ENCODE data around the gene AMT. TPM values are rescaled to one million over a fixed set of nuclear protein-coding genes. Genes with fewer than 3 reads are reported as not detected.

AMT gene
- polyA plus RNA-seq, 1 donor (not counting 4 experiments of a cell fraction or from before 2014, with no cell fraction given), result 7.1 TPM

GRCh38 chr3:49403891-49404290 is 18.4 kb downstream of the AMT start:
- H3K9ac ChIP-seq (ENCODE audit: control insufficient read depth, extremely low read depth, insufficient read depth, low read length), result no peak overlapping the region
- H3K36me3 ChIP-seq (ENCODE audit: control insufficient read depth in 2 of 2, extremely low read depth in 1 of 2, insufficient read depth in 2 of 2, low read length in 2 of 2), result peaks cover 6 to 14% of the 10 kb centered on the region in 2 experiments
- no peak overlapping the region for H3K4me2 ChIP-seq (ENCODE audit: control insufficient read depth, extremely low read depth, insufficient read depth, low read depth, low read length)
- H3K9me1 ChIP-seq (ENCODE audit: control insufficient read depth, extremely low read depth, insufficient read depth, low read length), result peaks cover 6% of the 10 kb centered on the region
- H3K79me2 ChIP-seq (ENCODE audit: control insufficient read depth, insufficient read depth, low read length), result peaks cover 97% of the 10 kb centered on the region
- no peaks in the 10 kb centered on the region for H3K27me3 ChIP-seq (ENCODE audit: control insufficient read depth, extremely low read depth, insufficient read depth, low read length)
- H2AFZ ChIP-seq (ENCODE audit: control insufficient read depth, low read length), result no peak overlapping the region
- DNase-seq (ENCODE audit: low read depth, low spot score) (no peak), FAIRE-seq (no peak)
- no peak overlapping the region for H3K27ac ChIP-seq (ENCODE audit: control insufficient read depth, insufficient read depth, low read length)
- no peak for TF ChIP-seq EZH2 (IDR thresholded peaks at IDR 0.05; ENCODE audit: low read length)
- TF ChIP-seq, protein P1, sequence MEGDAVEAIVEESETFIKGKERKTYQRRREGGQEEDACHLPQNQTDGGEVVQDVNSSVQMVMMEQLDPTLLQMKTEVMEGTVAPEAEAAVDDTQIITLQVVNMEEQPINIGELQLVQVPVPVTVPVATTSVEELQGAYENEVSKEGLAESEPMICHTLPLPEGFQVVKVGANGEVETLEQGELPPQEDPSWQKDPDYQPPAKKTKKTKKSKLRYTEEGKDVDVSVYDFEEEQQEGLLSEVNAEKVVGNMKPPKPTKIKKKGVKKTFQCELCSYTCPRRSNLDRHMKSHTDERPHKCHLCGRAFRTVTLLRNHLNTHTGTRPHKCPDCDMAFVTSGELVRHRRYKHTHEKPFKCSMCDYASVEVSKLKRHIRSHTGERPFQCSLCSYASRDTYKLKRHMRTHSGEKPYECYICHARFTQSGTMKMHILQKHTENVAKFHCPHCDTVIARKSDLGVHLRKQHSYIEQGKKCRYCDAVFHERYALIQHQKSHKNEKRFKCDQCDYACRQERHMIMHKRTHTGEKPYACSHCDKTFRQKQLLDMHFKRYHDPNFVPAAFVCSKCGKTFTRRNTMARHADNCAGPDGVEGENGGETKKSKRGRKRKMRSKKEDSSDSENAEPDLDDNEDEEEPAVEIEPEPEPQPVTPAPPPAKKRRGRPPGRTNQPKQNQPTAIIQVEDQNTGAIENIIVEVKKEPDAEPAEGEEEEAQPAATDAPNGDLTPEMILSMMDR (optimal IDR thresholded peaks at IDR 0.05 in 1 of 3, IDR thresholded peaks at IDR 0.05 in 1 of 3, conservative IDR thresholded peaks at IDR 0.05 in 1 of 3; ENCODE audit: extremely low read depth in 1 of 3, insufficient read depth in 2 of 3, low read length in 3 of 3), result no peak
- H4K20me1 ChIP-seq (ENCODE audit: control insufficient read depth, extremely low read depth, insufficient read depth, low read length), result peaks cover 27% of the 10 kb centered on the region
- H3K4me1 ChIP-seq (ENCODE audit: control insufficient read depth, extremely low read depth, insufficient read depth, low read length), result peaks cover 8% of the 10 kb centered on the region
- H3K4me3 ChIP-seq (ENCODE audit: control insufficient read depth in 2 of 3, extremely low read depth in 1 of 3, insufficient read depth in 2 of 3, low read depth in 1 of 3, low read length in 3 of 3), result no peak overlapping the region
- dilution Hi-C loops (cut with MboI; ENCODE audit: extremely low pct_ligation_motif_present, low sequenced_read_pairs), result no loop called here
- H3K9me3 ChIP-seq (ENCODE audit: control insufficient read depth, low read depth, low read length), result no peaks in the 10 kb centered on the region

DNA sequence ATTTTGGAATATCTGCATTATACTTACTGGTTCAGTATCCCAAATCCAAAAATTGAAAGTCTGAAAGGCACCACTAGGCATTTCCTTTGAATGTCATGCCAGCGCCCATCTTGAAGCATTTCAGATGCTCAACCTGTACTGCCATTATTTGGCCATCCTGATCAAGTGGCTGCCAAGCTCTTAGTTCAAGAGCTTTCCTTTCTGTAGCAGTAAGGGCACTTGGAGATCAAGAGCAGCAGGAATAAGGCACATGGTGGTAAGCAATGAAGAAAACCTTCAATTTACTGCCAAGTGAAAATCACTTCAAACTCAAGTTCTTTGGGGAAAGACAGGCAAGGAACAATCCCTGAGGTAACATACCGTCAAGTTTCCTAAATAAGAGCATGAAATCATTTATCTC is 20.5 kb downstream of the AMT start:
- dilution Hi-C loops (cut with MboI; ENCODE audit: extremely low pct_ligation_motif_present, low sequenced_read_pairs), result no loop called here
- Histone ChIP-seq H3K4me1 (ENCODE audit: control insufficient read depth, extremely low read depth, insufficient read depth, low read length) (peaks cover 8% of the 10 kb centered on the region), H2AFZ (ENCODE audit: control insufficient read depth, low read length) (no peak overlapping the region), H3K36me3 (ENCODE audit: control insufficient read depth in 2 of 2, extremely low read depth in 1 of 2, insufficient read depth in 2 of 2, low read length in 2 of 2) (peaks cover 7 to 16% of the 10 kb centered on the region in 2 experiments), H3K79me2 (ENCODE audit: control insufficient read depth, insufficient read depth, low read length) (peaks cover 97% of the 10 kb centered on the region), H3K4me2 (ENCODE audit: control insufficient read depth, extremely low read depth, insufficient read depth, low read depth, low read length) (no peak overlapping the region), H3K27ac (ENCODE audit: control insufficient read depth, insufficient read depth, low read length) (no peak overlapping the region), H3K9me3 (ENCODE audit: control insufficient read depth, low read depth, low read length) (no peaks in the 10 kb centered on the region), H3K4me3 (ENCODE audit: control insufficient read depth in 2 of 3, extremely low read depth in 1 of 3, insufficient read depth in 2 of 3, low read depth in 1 of 3, low read length in 3 of 3) (no peak overlapping the region), H3K9me1 (ENCODE audit: control insufficient read depth, extremely low read depth, insufficient read depth, low read length) (peaks cover 6% of the 10 kb centered on the region), H3K9ac (ENCODE audit: control insufficient read depth, extremely low read depth, insufficient read depth, low read length) (no peak overlapping the region), H3K27me3 (ENCODE audit: control insufficient read depth, extremely low read depth, insufficient read depth, low read length) (no peaks in the 10 kb centered on the region), H4K20me1 (ENCODE audit: control insufficient read depth, extremely low read depth, insufficient read depth, low read length) (peaks cover 35% of the 10 kb centered on the region)
- no peak for DNase-seq (ENCODE audit: low read depth, low spot score)
- FAIRE-seq, result no peak
- no peak for TF ChIP-seq EZH2 (IDR thresholded peaks at IDR 0.05; ENCODE audit: low read length)
- TF ChIP-seq, protein P1 (optimal IDR thresholded peaks at IDR 0.05 in 1 of 3, IDR thresholded peaks at IDR 0.05 in 1 of 3, conservative IDR thresholded peaks at IDR 0.05 in 1 of 3; ENCODE audit: extremely low read depth in 1 of 3, insufficient read depth in 2 of 3, low read length in 3 of 3), result no peak

Measured in keratinocyte (primary cell).